NCI-H2029 treated with DMSO at 0.1 percent for 48 hours (cell line): ENCODE measurements around the gene CCR1.

Source experiments
- DNase-seq: peaks from one replicate; lab custom pipeline; 2025; lab: John Stamatoyannopoulos, UW

The CCR1 gene

GRCh38 chr3:46208167-46208704 lies at the start of gene CCR1:
CCR1 (minus strand) TSS chr3:46208313; CDS start chr3:46204313, 4,000 bp downstream.
- no peak for DNase-seq

- DNase-seq: no peak
Observed at GRCh38 chr3:46252980-46253379, 44.9 kb upstream of the CCR1 start.

- DNase-seq: no peak
Observed at GRCh38 chr3:46245146-46245545, 37.0 kb upstream of the CCR1 start.

GRCh38 chr3:46243560-46243959 lies 35.4 kb upstream of the CCR1 start:
- no peak for DNase-seq

GRCh38 chr3:46242120-46242519 lies 34.0 kb upstream of the CCR1 start, which contains the start of gene CCR3:
CCR3 (plus strand) TSS chr3:46242460; CDS start chr3:46265159, 22,699 bp downstream.
- DNase-seq: no peak

GRCh38 chr3:46239952-46240351 lies 31.8 kb upstream of the CCR1 start:
- DNase-seq: no peak

GRCh38 chr3:46239301-46239938 lies 31.3 kb upstream of the CCR1 start:
- no peak for DNase-seq

- no peak for DNase-seq
Observed at GRCh38 chr3:46238386-46238785, 30.3 kb upstream of the CCR1 start.

GRCh38 chr3:46236294-46237054 lies 28.4 kb upstream of the CCR1 start:
- no peak for DNase-seq

- no peak for DNase-seq
Observed at GRCh38 chr3:46235425-46235824, 27.3 kb upstream of the CCR1 start.

- no peak for DNase-seq
Observed at GRCh38 chr3:46233194-46233593, 25.1 kb upstream of the CCR1 start.

- DNase-seq: no peak
Observed at GRCh38 chr3:46231323-46231722, 23.2 kb upstream of the CCR1 start.

GRCh38 chr3:46228260-46229242 lies 20.4 kb upstream of the CCR1 start:
- no peak for DNase-seq

GRCh38 chr3:46222435-46223161 lies 14.5 kb upstream of the CCR1 start:
- no peak for DNase-seq

- DNase-seq: no peak
Observed at GRCh38 chr3:46221938-46222337, 13.8 kb upstream of the CCR1 start.

GRCh38 chr3:46221391-46221790 lies 13.3 kb upstream of the CCR1 start:
- DNase-seq: no peak

- no peak for DNase-seq
Observed at GRCh38 chr3:46218196-46218709, 10.1 kb upstream of the CCR1 start.

- DNase-seq: no peak
Observed at GRCh38 chr3:46215810-46216414, 7.8 kb upstream of the CCR1 start.

GRCh38 chr3:46214751-46215352 lies 6.7 kb upstream of the CCR1 start:
- peak; percentile 94 for DNase-seq

GRCh38 chr3:46213201-46213600 lies 5.1 kb upstream of the CCR1 start:
- no peak for DNase-seq
